Placental pericyte (primary cell): Measurements from ENCODE around the gene MRPL57. TPM values are rescaled to one million over a fixed set of nuclear protein-coding genes. Genes with fewer than 3 reads are reported as not detected.

Experiments
- small RNA-seq: library from RNA; depleted of rRNA; stranded (forward); fragments of <200 nt; gene quantifications from one replicate; pipeline ENCODE3, GENCODE V24; 2012; ENCODE audit warnings: low replicate concordance
- total RNA-seq: library from RNA; depleted of rRNA; stranded (reverse); fragments of >200 nt; gene quantifications from 2 replicates; pipeline ENCODE4 v1.2.3, GENCODE V29; 2012

Gene MRPL57
- total RNA-seq, result 10.1 and 19.3 TPM in 2 replicates

DNA sequence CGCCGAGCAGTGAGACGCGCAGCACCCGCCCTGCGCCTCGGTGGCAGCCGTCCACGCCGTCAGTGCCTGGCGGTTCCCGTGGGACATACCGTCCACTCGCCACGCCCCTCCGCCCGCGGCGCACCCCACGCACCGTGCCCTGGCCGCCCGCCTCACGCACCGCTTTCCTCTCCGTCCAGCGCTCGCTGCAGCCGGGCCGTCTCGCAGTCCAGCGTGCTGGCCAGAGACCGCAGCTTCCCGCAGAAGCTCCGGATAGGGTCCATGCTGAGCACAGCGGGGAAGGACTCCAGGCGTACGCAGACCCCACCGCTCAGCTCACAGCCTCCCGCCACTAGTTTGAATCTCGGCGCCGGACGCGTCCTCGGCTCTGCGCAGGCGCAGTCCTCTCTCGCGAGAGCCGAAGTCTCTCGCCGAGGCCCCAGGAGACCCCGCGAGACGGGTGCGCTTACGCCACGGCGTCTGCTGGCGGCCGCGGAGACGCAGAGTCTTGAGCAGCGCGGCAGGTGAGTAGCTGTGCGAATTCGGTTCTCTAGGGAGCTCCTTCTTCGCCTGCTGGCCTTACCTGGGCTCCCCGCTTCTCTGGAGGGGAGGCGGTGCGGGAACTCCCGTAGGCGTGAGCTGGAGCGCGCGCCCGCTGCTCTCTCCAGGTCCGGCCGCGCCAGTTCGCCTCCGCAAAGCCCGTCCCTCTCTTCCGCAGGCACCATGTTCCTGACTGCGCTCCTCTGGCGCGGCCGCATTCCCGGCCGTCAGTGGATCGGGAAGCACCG, at the start of gene MRPL57, which contains the start of gene SKA3:
Gene MRPL57, plus strand, starts transcription at position 444 of the 767 bp plus-strand sequence. Its CDS starts 259 bp downstream, at position 703.
Gene SKA3, minus strand, starts transcription at position 338 of the 767 bp plus-strand sequence. Its CDS starts 75 bp downstream, at position 263.

Small RNA genes lying within 50 kb of the gene (small RNA-seq; reads per million reads assigned to genes)
- gene AL158032.1 (not detected), gene RF00086 (not detected)

Other genes starting within 250 kb of the MRPL57 start
- 14.9 and 22.6 TPM in 2 replicates for gene LATS2, start 115.1 kb upstream of the MRPL57 start, total RNA-seq
- gene SAP18, start 36.5 kb upstream of the MRPL57 start, total RNA-seq, result 31.9 and 33.3 TPM in 2 replicates
- 10.5 and 22.3 TPM in 2 replicates for gene SKA3, start 106 bp upstream of the MRPL57 start, total RNA-seq